ENCODE measurements around the gene PAF1. TPM values are rescaled to one million over a fixed set of nuclear protein-coding genes. Genes with fewer than 3 reads are reported as not detected.

PAF1 gene
- total RNA-seq, 4 donors from 2014 or later = 30.8 to 48.3 (median 44.3) TPM

DNA sequence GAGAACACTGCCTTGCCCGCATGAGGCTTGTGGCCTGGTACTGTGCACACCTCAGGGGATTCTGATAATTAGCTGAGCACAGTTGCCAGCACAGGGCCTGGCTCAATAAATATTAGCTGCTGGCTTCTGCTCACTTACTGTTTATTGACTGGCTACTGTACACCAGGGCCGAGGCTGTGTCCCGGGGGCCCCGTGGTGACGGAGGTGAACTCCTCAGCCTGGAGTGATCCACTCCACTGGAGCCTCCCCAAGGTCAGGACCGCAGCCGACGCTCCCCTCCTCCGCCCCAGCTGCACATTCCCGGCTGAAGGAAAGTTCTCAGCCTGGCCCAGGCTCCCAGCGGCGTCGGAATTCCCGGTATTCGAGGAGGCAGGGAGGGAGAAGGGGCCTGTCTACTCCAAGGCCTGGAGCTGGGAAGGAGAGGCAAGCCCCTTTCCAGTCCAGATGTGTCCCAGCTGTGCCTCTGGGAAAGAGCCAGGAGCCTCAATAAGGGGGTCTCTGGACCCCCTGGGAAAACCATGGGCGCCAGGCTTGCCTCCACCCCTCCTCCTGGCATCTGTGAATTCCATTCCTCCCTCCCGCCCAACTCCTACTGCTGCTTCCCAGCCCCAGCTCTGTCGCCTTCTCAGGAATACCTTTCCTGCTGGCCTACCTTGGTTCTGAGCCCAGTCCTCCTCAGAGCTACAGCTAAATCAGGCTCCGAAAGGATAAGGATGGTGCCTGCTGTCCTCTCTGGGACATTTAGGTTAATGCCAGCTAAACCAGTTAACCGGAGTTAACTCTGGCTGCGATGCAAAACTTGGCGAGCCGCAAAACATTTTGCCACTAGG, 37.6 kb upstream of the PAF1 start:
- H3K4me3 ChIP-seq = no peak overlapping the region

DNA sequence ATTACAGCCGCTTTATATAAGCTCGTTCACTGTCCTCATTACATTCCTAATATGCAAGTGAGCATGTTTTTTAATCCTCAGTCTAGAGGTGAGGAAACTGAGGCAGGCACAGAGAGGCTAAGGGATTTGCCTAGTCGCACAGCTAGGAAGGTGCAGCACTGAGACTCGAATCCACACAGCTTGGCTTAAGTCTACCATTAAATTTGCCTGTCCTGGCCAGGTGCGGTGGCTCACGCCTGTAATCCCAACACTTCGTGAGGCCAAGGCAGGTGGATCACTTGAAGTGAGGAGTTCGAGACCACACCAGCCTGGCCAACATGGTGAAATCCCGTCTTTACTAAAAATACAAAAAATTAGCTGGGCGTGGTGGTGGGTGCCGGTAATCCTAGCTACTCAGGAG, 36.8 kb upstream of the PAF1 start:
- H3K36me3 ChIP-seq = peaks cover 0 to 47% (median 0%) of the 10 kb centered on the region in 3 donors
- H3K4me3 ChIP-seq = no peak overlapping the region
- TF ChIP-seq, protein P1, sequence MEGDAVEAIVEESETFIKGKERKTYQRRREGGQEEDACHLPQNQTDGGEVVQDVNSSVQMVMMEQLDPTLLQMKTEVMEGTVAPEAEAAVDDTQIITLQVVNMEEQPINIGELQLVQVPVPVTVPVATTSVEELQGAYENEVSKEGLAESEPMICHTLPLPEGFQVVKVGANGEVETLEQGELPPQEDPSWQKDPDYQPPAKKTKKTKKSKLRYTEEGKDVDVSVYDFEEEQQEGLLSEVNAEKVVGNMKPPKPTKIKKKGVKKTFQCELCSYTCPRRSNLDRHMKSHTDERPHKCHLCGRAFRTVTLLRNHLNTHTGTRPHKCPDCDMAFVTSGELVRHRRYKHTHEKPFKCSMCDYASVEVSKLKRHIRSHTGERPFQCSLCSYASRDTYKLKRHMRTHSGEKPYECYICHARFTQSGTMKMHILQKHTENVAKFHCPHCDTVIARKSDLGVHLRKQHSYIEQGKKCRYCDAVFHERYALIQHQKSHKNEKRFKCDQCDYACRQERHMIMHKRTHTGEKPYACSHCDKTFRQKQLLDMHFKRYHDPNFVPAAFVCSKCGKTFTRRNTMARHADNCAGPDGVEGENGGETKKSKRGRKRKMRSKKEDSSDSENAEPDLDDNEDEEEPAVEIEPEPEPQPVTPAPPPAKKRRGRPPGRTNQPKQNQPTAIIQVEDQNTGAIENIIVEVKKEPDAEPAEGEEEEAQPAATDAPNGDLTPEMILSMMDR (IDR thresholded peaks at IDR 0.05) = no peak
- no peak for TF ChIP-seq EP300 (IDR thresholded peaks at IDR 0.05)
- no peak for TF ChIP-seq POLR2A (IDR thresholded peaks at IDR 0.05)
- peaks cover 0 to 55% (median 20%) of the 10 kb centered on the region in 4 donors for H3K4me1 ChIP-seq
- DNase-seq (ENCODE audit: low spot score in 2 of 2) = no peak
- H3K27me3 ChIP-seq = no peaks in the 10 kb centered on the region
- 83 to 93% methylated on average over 11 of the region's 11 CpGs for WGBS, 2 donors
- peak overlapping the region in 3 of 4 donors; percentile 10 to 88 (median 87) for H3K27ac ChIP-seq
- H3K9me3 ChIP-seq = no peaks in the 10 kb centered on the region

More for the DNA sequence above, 37.6 kb upstream of the PAF1 start:
- TF ChIP-seq POLR2A (IDR thresholded peaks at IDR 0.05) = peak in 1 of 2 donors; percentile 10
- TF ChIP-seq EP300 (IDR thresholded peaks at IDR 0.05) = peak in 1 of 2 donors; percentile 84
- TF ChIP-seq, protein P1 (IDR thresholded peaks at IDR 0.05) = no peak
- Histone ChIP-seq H3K27ac (peak overlapping the region; percentile 34 to 88 (median 65)), H3K27me3 (no peaks in the 10 kb centered on the region), H3K4me1 (peaks cover 0 to 61% (median 20%) of the 10 kb centered on the region in 4 donors), H3K36me3 (peaks cover 0 to 47% (median 2%) of the 10 kb centered on the region in 3 donors), H3K9me3 (no peaks in the 10 kb centered on the region)
- WGBS, 2 donors = 21 to 23% methylated on average over 19 to 21 of the region's 23 CpGs
- DNase-seq (ENCODE audit: low spot score in 2 of 2) = peak in 1 of 2 donors; percentile 46

DNA sequence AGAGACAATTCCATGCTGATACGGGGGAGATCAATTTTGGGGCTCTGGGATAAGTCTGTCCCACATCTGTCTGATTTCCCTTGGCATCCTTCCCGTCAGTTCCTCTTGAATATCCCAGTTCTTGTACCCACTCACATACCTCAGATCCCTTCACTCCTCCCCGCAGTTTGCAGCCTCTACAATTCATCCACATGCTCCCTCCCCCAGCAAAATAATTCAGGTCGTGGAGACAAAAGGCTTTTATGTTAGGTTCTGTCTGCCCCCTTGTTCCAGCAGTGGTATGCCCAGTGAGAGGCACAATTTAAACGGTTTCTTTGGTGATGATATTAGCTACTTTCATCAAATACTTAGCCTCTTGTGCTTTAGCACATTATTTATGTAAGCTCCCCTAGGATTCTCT, 35.3 kb upstream of the PAF1 start:
- Histone ChIP-seq H3K4me1 (peaks cover 0 to 53% (median 17%) of the 10 kb centered on the region in 4 donors), H3K36me3 (peaks cover 0 to 47% (median 0%) of the 10 kb centered on the region in 3 donors), H3K27me3 (no peaks in the 10 kb centered on the region), H3K4me3 (no peak overlapping the region), H3K27ac (peak overlapping the region in 2 of 4 donors; percentile 87 to 88), H3K9me3 (no peaks in the 10 kb centered on the region)
- 24 to 42% methylated on average over 5 of the region's 5 CpGs for WGBS, 2 donors
- TF ChIP-seq POLR2A (IDR thresholded peaks at IDR 0.05) (no peak), EP300 (IDR thresholded peaks at IDR 0.05) (peak in 1 of 2 donors; percentile 45)
- TF ChIP-seq, protein P1 (IDR thresholded peaks at IDR 0.05) = no peak
- DNase-seq (ENCODE audit: low spot score in 2 of 2) = no peak

DNA sequence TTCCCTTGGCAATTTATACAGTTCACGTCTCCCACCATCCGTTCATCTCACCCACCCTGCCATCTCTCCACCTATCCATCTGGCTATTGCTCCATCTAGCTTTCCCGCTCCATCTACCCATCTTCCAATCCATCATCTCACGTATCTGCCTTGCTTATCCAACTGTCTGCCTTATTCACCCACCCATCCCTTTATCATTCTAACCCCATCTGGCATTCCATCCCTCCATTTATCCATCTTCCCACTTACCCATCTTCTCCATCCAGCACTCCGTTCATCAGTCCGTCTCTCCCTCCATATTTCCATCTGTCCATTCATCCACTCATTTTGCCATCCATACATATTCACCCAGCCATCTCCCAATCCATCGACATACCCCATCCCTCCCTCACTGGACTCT, 34.8 kb upstream of the PAF1 start:
- Histone ChIP-seq H3K4me1 (peaks cover 0 to 49% (median 14%) of the 10 kb centered on the region in 4 donors), H3K27ac (peak overlapping the region in 2 of 4 donors; percentile 64 to 87), H3K27me3 (no peaks in the 10 kb centered on the region), H3K36me3 (peaks cover 0 to 47% (median 0%) of the 10 kb centered on the region in 3 donors), H3K4me3 (no peak overlapping the region), H3K9me3 (no peaks in the 10 kb centered on the region)
- no peak for DNase-seq (ENCODE audit: low spot score in 2 of 2)
- TF ChIP-seq, protein P1 (IDR thresholded peaks at IDR 0.05) = no peak
- TF ChIP-seq EP300 (IDR thresholded peaks at IDR 0.05) (no peak), POLR2A (IDR thresholded peaks at IDR 0.05) (no peak)
- WGBS, 2 donors = 70 to 73% methylated on average over 7 of the region's 7 CpGs

DNA sequence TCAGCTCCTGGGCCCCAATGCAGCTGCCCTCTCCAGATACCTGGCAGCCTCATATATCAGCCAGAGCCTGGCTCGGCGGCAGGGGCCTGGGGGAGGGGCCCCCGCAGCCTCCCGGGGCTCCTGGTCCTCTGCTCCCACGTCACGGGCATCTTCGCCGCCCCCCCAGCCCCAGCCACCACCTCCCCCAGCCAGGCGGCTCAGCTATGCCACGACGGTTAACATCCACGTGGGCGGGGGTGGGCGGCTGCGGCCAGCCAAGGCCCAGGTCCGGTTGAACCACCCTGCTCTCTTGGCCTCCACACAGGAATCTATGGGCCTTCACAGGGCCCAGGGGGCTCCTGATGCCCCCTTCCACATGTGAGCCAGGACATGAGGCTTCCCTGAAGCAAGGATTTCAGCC, 34.0 kb upstream of the PAF1 start:
- TF ChIP-seq, protein P1 (IDR thresholded peaks at IDR 0.05) = no peak
- TF ChIP-seq POLR2A (IDR thresholded peaks at IDR 0.05) (no peak), EP300 (IDR thresholded peaks at IDR 0.05) (no peak)
- Histone ChIP-seq H3K36me3 (peaks cover 0 to 52% (median 0%) of the 10 kb centered on the region in 3 donors), H3K4me1 (peaks cover 0 to 43% (median 14%) of the 10 kb centered on the region in 4 donors), H3K27ac (peak overlapping the region in 2 of 4 donors; percentile 64 to 87), H3K4me3 (no peak overlapping the region), H3K9me3 (no peaks in the 10 kb centered on the region), H3K27me3 (no peaks in the 10 kb centered on the region)
- WGBS, 2 donors = 66 to 78% methylated on average over 4 to 16 of the region's 16 CpGs
- no peak for DNase-seq (ENCODE audit: low spot score in 2 of 2)
